GM10847 (cell line): ENCODE data around the gene ZBTB40.

Experiments
- POLR2A ChIP-seq: IDR thresholded peaks from 2 replicates; pipeline ENCODE4 v1.6.1; 2011; ENCODE audit not compliant: insufficient read length; ENCODE audit errors: extremely low read depth

ZBTB40 gene

DNA sequence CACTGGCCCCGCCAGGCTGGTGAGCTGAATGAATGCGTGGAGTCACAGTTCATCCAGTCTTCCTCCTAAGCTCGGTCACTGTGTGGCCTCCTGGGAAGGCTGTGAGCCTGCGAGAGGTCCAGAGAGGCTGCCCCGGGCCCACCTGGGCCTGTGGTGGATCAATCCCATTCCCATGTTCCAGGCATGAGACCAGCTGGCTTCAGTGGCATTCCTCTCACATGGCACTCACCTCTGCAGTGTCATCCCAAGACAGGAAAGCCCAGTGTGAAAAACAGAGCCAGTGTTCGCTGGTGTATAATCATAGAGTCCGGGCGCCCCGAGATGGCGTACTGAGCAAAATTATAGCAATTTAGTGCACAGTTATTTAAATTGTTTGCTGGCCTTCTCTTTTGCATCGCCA lies 74.0 kb downstream of the ZBTB40 start:
- TF ChIP-seq POLR2A: no peak

DNA sequence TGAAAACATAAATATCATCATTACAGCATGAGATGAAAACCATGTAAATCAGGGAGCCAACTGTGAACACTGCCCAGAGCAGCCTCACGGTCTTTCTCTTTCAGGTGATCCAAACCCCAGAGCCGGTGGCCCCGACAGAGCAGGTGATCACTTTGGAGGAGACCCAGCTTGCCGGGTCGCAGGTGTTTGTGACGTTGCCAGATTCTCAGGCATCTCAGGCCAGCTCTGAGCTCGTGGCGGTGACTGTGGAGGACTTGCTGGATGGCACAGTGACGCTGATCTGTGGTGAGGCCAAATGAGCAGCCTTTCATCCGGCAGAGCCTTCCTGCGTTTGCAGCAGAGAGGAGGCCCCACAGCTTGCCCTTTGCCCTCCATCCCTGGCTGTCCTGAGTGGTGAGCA lies 74.4 kb downstream of the ZBTB40 start:
- TF ChIP-seq POLR2A: no peak

GRCh38 chr1:22526677-22527076 lies 75.0 kb downstream of the ZBTB40 start:
- no peak for TF ChIP-seq POLR2A

DNA sequence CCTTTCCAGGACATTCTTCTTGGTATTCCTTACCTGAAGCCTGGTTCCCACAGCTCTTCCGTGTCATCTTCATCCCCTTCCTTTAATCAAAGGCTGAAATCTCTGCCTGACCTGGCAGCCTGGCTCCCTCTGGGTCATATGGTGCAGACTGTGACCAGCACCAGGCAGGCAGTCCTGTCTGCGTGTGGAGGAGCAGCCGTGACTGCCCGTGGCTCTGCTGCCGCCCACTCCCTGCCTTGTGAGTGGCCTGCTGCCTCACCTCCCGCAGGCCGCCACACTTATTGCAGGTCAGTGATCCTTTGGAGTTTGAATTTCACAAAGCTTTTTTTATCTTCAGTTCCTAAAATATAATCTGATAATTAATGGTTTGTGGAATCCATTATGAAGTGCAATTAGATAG lies 75.5 kb downstream of the ZBTB40 start:
- TF ChIP-seq POLR2A: no peak

- no peak for TF ChIP-seq POLR2A
Measured at GRCh38 chr1:22527555-22528296, 76.1 kb downstream of the ZBTB40 start.

- no peak for TF ChIP-seq POLR2A
Measured at GRCh38 chr1:22528451-22528850, 76.8 kb downstream of the ZBTB40 start.

GRCh38 chr1:22529901-22530621 lies 78.4 kb downstream of the ZBTB40 start:
- no peak for TF ChIP-seq POLR2A

DNA sequence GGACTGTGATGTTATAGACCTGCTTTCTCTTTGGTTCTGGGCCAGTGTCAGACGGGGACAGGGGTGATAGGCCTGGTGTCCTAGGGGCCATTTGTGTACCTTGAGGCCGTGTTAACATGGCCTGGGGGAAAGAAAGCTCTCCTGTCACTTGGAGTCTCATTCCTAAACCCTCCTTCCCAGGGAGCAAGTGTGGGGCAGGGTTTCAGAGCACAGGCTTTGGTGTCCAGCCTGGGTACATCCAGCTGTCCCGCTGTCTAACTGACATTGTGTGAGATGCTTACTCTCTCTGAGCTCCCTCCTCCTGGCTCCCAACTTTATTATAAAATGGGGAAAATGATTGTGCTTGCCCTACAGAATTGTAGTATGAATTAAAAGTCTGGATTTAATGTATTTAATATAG lies 79.1 kb downstream of the ZBTB40 start:
- TF ChIP-seq POLR2A: no peak

DNA sequence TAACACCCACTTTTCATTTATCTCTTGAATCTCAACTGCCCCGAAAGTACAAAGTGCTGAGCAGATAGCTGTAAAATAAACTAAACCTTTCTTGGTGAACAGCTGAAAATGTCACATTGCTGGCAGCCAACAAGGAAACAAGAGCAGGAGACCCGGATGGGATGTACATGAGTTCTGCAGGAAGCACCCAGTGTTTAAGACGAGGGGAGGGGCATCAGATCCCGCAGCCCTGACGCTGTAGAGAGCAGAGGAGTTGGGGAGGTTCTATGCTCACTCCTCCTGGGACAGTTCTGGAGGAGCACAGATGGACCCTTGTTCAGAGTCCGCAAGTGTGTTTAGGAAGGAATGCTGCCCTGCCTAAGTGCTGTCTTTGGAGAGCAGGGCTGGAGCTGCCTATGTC lies 79.6 kb downstream of the ZBTB40 start:
- no peak for TF ChIP-seq POLR2A

DNA sequence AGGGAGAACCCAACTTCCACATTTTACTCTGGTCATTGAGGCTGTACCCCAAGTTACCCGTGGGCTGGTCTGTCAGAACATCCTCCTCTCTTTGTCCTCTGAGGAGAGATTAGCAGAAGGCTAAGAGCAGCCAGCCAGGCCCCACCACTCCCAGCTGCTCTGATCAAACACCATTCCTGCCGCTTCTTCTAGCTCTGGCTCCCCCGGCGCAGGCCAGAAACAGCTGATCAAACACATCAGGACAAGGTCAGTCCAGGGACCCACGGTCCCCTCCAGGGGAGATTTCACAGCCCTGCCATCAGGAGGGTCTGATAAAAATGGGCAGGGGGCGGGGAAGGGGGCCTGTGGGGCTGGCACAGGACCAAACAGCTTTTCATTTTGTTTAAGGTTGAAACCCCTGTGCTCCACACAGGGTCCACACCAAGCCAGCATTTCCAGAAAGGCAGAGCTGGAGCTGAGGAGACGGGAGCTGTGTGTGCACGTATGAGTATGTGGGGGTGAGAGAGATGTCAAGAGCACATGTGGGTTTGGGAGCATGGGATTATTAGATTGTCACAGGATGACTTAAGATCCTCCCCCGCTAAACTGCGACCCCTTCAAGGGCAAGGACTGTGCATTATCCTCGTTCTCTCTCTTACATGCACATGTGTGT lies 81.7 kb downstream of the ZBTB40 start:
- no peak for TF ChIP-seq POLR2A

DNA sequence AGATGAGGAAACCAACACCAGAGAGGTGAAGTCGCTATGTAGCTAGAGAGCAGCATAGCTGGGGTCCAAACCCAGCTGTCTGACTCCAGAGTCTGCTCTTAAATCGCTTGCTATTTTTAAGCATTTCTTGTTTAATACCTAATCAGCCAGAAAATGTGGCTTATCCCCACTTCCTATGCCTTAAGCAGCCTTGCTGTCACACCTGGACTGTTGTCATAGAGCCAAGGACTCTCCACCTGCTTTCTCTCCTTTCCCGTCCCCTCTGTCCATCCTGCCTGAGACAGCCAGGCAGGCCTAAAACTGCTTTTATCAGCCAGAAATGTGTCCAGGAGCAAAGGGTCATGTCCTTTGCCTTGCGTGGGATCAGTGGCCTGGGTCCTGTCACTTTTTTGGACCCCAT lies 83.3 kb downstream of the ZBTB40 start:
- TF ChIP-seq POLR2A: no peak

DNA sequence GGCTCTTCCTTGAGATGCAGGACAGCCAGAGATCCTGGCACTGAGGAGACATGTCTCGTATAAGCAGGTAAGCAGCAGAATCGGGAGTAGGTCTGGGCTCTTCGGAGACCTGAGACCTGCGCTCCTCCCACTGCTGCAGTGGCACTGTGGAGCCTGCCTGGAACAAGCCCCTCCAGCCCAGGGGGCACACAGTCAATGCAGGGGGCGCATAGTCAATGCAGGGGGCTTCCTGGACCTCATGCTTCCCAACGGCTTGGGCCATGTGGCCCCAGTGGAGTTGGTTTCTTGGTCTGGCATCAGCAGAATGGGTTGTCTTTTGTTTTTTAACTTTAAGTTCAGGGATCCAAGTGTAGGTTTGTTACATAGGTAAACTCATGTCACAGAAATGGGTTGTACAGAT lies 83.7 kb downstream of the ZBTB40 start:
- no peak for TF ChIP-seq POLR2A

- no peak for TF ChIP-seq POLR2A
Measured at GRCh38 chr1:22536506-22536905, 84.9 kb downstream of the ZBTB40 start.

- no peak for TF ChIP-seq POLR2A
Measured at GRCh38 chr1:22537441-22538139, 85.9 kb downstream of the ZBTB40 start.

GRCh38 chr1:22539510-22540118 lies 88.0 kb downstream of the ZBTB40 start:
- TF ChIP-seq POLR2A: no peak
